ENCODE measurements around the gene AFF3.

The AFF3 gene

GRCh38 chr2:99803846-99804245 is 338.5 kb downstream of the AFF3 start:
- no peak overlapping the region for H3K9ac ChIP-seq (ENCODE audit: low read length in 5 of 5)
- no peak overlapping the region for H3K4me3 ChIP-seq (ENCODE audit: low read depth in 1 of 5, low read length in 5 of 5)
- no peaks in the 10 kb centered on the region for H3K4me1 ChIP-seq (ENCODE audit: control insufficient read depth in 5 of 5, insufficient read depth in 5 of 5, low read length in 5 of 5)
- peaks cover 0 to 2% (median 0%) of the 10 kb centered on the region in 5 donors for H3K9me3 ChIP-seq (ENCODE audit: control insufficient read depth in 5 of 5, low read length in 5 of 5)
- H3K36me3 ChIP-seq (ENCODE audit: control insufficient read depth in 5 of 5, insufficient read depth in 5 of 5, low read length in 5 of 5): no peaks in the 10 kb centered on the region
- no peaks in the 10 kb centered on the region for H3K27me3 ChIP-seq (ENCODE audit: control insufficient read depth in 5 of 5, insufficient read depth in 4 of 5, low read length in 5 of 5)
- no peak overlapping the region for H3K27ac ChIP-seq (ENCODE audit: low read depth, low read length)

DNA sequence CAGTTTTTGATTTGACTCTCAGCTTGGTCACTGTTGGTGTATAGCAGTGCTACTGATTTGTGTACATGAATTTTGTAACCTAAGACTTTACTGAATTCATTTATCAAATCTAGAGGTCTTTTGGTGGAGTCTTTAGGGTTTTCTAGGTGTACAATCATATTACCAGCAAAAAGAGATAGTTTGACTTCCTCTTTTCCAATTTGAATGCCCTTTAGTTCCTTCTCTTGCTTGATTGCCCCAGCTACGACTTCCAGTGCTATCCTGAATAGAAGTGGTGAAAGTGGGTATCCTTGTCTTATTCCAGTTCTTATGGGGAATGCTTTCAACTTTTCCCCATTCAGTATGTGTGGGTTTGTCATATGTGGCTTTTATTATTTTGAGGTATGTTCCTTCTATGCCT is 339.7 kb downstream of the AFF3 start:
- Histone ChIP-seq H3K4me3 (ENCODE audit: low read depth in 1 of 5, low read length in 5 of 5) (no peak overlapping the region), H3K4me1 (ENCODE audit: control insufficient read depth in 5 of 5, insufficient read depth in 5 of 5, low read length in 5 of 5) (no peaks in the 10 kb centered on the region), H3K36me3 (ENCODE audit: control insufficient read depth in 5 of 5, insufficient read depth in 5 of 5, low read length in 5 of 5) (no peaks in the 10 kb centered on the region), H3K27me3 (ENCODE audit: control insufficient read depth in 5 of 5, insufficient read depth in 4 of 5, low read length in 5 of 5) (no peaks in the 10 kb centered on the region), H3K9ac (ENCODE audit: low read length in 5 of 5) (no peak overlapping the region), H3K9me3 (ENCODE audit: control insufficient read depth in 5 of 5, low read length in 5 of 5) (peaks cover 0 to 2% (median 0%) of the 10 kb centered on the region in 5 donors), H3K27ac (ENCODE audit: low read depth, low read length) (no peak overlapping the region)

DNA sequence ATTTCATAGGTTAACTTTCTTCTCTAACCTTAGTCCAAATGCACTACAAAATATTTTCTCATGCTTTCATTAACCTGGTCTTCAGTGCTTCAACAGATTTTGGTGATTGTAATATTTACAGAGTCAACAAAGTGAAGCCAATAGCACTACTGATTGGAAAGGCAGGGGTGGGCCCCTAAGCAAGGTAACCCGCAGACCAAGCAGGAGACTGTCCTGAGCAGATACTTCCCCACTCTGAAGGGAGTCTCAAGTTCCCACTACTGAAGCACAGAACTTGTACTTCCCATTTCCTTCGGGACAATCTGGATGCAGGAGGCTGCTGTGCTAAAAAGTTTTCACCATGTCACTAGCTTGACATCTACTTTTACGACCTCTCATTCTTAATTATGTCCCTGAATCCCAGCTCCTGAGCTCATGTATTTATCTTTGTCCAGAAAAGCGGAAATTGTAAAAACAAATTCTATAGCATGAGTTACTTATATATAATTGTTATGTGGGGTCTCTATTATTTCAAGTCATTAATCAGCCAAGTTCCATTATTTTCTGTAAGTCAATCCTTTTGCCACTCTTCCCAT is 341.0 kb downstream of the AFF3 start:
- Histone ChIP-seq H3K9me3 (ENCODE audit: control insufficient read depth in 5 of 5, low read length in 5 of 5) (peaks cover 0 to 5% (median 0%) of the 10 kb centered on the region in 5 donors), H3K4me1 (ENCODE audit: control insufficient read depth in 5 of 5, insufficient read depth in 5 of 5, low read length in 5 of 5) (no peaks in the 10 kb centered on the region), H3K4me3 (ENCODE audit: low read depth in 1 of 5, low read length in 5 of 5) (no peak overlapping the region), H3K36me3 (ENCODE audit: control insufficient read depth in 5 of 5, insufficient read depth in 5 of 5, low read length in 5 of 5) (no peaks in the 10 kb centered on the region), H3K27me3 (ENCODE audit: control insufficient read depth in 5 of 5, insufficient read depth in 4 of 5, low read length in 5 of 5) (no peaks in the 10 kb centered on the region), H3K9ac (ENCODE audit: low read length in 5 of 5) (no peak overlapping the region), H3K27ac (ENCODE audit: low read depth, low read length) (no peak overlapping the region)

DNA sequence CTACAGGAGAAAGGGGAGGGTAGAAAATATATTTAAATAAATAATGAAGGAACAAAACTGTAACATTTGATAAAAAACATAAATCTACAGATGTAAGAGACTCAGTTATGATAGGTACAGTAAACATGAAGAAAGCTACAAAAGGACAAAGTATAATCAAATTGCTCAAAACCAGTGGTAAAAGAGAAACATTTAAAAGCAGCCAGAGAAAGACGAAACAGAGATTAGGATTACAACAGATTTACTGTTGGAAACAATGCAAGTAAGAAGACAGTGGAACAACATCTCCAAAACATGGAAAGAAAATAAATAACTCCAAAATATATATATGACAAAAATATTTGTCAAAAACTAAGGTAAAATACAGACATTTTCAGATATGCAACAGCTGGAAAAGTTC is 344.9 kb downstream of the AFF3 start:
- Histone ChIP-seq H3K9ac (ENCODE audit: low read length in 5 of 5) (no peak overlapping the region), H3K27me3 (ENCODE audit: control insufficient read depth in 5 of 5, insufficient read depth in 4 of 5, low read length in 5 of 5) (no peaks in the 10 kb centered on the region), H3K9me3 (ENCODE audit: control insufficient read depth in 5 of 5, low read length in 5 of 5) (peaks cover 0 to 3% (median 0%) of the 10 kb centered on the region in 5 donors), H3K27ac (ENCODE audit: low read depth, low read length) (no peak overlapping the region), H3K4me1 (ENCODE audit: control insufficient read depth in 5 of 5, insufficient read depth in 5 of 5, low read length in 5 of 5) (no peaks in the 10 kb centered on the region), H3K4me3 (ENCODE audit: low read depth in 1 of 5, low read length in 5 of 5) (no peak overlapping the region), H3K36me3 (ENCODE audit: control insufficient read depth in 5 of 5, insufficient read depth in 5 of 5, low read length in 5 of 5) (no peaks in the 10 kb centered on the region)

DNA sequence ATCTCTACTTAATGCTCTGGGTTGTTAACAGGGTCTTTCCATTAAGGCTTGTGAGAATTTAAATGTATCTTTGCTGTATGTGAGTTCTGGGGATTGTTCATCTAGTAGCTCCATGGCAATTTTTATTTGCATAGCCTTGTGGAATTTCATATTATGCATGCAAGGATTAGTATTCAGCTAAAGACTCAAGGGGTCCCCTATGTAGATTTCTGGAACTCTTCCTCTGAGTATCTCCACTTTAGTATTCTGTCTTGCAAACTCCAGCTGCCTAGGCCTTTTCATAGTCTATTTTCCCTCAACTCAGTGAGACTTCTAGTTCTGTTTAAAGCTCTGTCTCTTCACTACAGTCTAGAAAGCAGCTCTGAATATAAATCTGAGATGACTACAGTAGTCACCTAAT is 348.0 kb downstream of the AFF3 start:
- Histone ChIP-seq H3K36me3 (ENCODE audit: control insufficient read depth in 5 of 5, insufficient read depth in 5 of 5, low read length in 5 of 5) (no peaks in the 10 kb centered on the region), H3K4me1 (ENCODE audit: control insufficient read depth in 5 of 5, insufficient read depth in 5 of 5, low read length in 5 of 5) (peaks cover 0 to 8% (median 0%) of the 10 kb centered on the region in 5 donors), H3K9me3 (ENCODE audit: control insufficient read depth in 5 of 5, low read length in 5 of 5) (peaks cover 0 to 3% (median 0%) of the 10 kb centered on the region in 5 donors), H3K4me3 (ENCODE audit: low read depth in 1 of 5, low read length in 5 of 5) (no peak overlapping the region), H3K27ac (ENCODE audit: low read depth, low read length) (no peak overlapping the region), H3K27me3 (ENCODE audit: control insufficient read depth in 5 of 5, insufficient read depth in 4 of 5, low read length in 5 of 5) (no peaks in the 10 kb centered on the region), H3K9ac (ENCODE audit: low read length in 5 of 5) (no peak overlapping the region)

DNA sequence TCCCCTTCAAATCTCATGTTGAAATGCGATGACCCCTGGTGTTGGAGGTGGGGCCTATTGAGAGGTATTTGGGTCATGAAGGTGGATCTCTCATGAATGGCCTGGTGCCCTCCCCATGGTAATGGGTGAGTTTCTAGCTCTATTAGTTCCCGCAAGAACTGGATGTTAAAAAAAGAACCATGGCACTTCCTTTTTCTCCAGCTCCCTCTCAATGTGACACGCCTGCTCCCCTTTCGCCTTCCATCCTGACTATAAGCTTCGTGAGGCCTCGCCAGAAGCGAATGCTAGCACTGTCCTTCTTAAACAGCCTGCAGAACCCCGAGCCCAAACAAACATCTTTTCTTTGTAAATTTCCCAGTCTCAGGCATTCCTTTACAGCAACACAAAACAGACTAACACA is 349.4 kb downstream of the AFF3 start:
- Histone ChIP-seq H3K9ac (ENCODE audit: low read length in 5 of 5) (no peak overlapping the region), H3K27ac (ENCODE audit: low read depth, low read length) (no peak overlapping the region), H3K9me3 (ENCODE audit: control insufficient read depth in 5 of 5, low read length in 5 of 5) (peaks cover 0 to 3% (median 0%) of the 10 kb centered on the region in 5 donors), H3K36me3 (ENCODE audit: control insufficient read depth in 5 of 5, insufficient read depth in 5 of 5, low read length in 5 of 5) (no peaks in the 10 kb centered on the region), H3K4me1 (ENCODE audit: control insufficient read depth in 5 of 5, insufficient read depth in 5 of 5, low read length in 5 of 5) (peaks cover 0 to 8% (median 0%) of the 10 kb centered on the region in 5 donors), H3K4me3 (ENCODE audit: low read depth in 1 of 5, low read length in 5 of 5) (no peak overlapping the region), H3K27me3 (ENCODE audit: control insufficient read depth in 5 of 5, insufficient read depth in 4 of 5, low read length in 5 of 5) (no peaks in the 10 kb centered on the region)

DNA sequence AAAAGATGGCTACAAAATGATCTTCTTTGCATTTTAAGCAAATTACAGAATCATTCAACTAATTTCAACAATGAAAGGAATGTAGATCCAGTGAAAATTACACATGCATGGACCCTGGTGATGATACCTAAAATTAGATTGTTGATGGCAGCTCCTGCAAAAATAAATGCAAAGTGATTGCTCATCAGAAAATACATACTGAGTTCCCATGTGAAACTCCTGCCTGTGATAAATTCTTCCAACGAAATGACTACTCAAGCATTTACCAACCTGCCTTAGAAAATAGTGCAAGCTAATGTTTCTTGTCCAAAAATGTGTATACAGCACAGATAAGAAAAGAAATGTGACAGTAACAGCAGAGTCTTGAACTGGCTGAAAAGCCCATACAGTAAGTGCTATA is 352.5 kb downstream of the AFF3 start:
- H3K4me3 ChIP-seq (ENCODE audit: low read depth in 1 of 5, low read length in 5 of 5): no peak overlapping the region
- H3K27ac ChIP-seq (ENCODE audit: low read depth, low read length): no peak overlapping the region
- peaks cover 0 to 12% (median 7%) of the 10 kb centered on the region in 5 donors for H3K4me1 ChIP-seq (ENCODE audit: control insufficient read depth in 5 of 5, insufficient read depth in 5 of 5, low read length in 5 of 5)
- H3K36me3 ChIP-seq (ENCODE audit: control insufficient read depth in 5 of 5, insufficient read depth in 5 of 5, low read length in 5 of 5): no peaks in the 10 kb centered on the region
- no peaks in the 10 kb centered on the region for H3K27me3 ChIP-seq (ENCODE audit: control insufficient read depth in 5 of 5, insufficient read depth in 4 of 5, low read length in 5 of 5)
- no peaks in the 10 kb centered on the region for H3K9me3 ChIP-seq (ENCODE audit: control insufficient read depth in 5 of 5, low read length in 5 of 5)
- H3K9ac ChIP-seq (ENCODE audit: low read length in 5 of 5): no peak overlapping the region

DNA sequence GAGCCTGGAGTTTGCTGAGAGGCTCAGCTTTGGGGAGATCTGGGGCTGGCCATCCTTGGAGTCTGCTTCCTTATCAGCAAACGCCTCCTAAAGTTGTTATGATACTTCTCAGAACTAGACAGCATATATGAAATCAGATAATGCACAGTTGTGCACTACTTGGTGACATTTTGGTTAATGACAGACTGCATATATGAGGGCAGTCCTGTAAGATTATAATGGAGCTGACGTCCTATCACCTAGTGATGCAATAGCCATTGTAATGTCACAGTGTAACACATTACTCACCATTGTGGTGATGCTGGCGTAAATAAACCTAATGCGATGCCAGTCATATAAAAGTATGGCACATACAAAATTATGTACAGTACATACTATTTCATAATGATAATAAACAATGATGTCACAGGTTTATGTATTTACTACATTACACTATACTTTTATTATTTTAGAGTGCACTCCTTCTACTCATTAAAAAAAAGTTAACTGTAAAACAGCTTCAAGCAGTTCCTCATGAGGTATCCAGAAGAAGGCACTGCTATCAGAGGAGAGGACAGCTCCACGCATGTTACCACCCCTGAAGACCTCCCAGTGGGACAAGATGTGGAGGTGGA is 354.5 kb downstream of the AFF3 start:
- H3K27ac ChIP-seq (ENCODE audit: low read depth, low read length): no peak overlapping the region

GRCh38 chr2:99786636-99787390 is 355.6 kb downstream of the AFF3 start:
- Histone ChIP-seq H3K9me3 (ENCODE audit: control insufficient read depth in 5 of 5, low read length in 5 of 5) (no peaks in the 10 kb centered on the region), H3K36me3 (ENCODE audit: control insufficient read depth in 5 of 5, insufficient read depth in 5 of 5, low read length in 5 of 5) (no peaks in the 10 kb centered on the region), H3K27ac (ENCODE audit: low read depth, low read length) (no peak overlapping the region), H3K4me1 (ENCODE audit: control insufficient read depth in 5 of 5, insufficient read depth in 5 of 5, low read length in 5 of 5) (peaks cover 0 to 23% (median 16%) of the 10 kb centered on the region in 5 donors), H3K9ac (ENCODE audit: low read length in 5 of 5) (no peak overlapping the region), H3K27me3 (ENCODE audit: control insufficient read depth in 5 of 5, insufficient read depth in 4 of 5, low read length in 5 of 5) (no peaks in the 10 kb centered on the region), H3K4me3 (ENCODE audit: low read depth in 1 of 5, low read length in 5 of 5) (no peak overlapping the region)

More for the DNA sequence above, 354.5 kb downstream of the AFF3 start:
- no peaks in the 10 kb centered on the region for H3K27me3 ChIP-seq (ENCODE audit: control insufficient read depth in 5 of 5, insufficient read depth in 4 of 5, low read length in 5 of 5)
- H3K9me3 ChIP-seq (ENCODE audit: control insufficient read depth in 5 of 5, low read length in 5 of 5): no peaks in the 10 kb centered on the region
- peaks cover 0 to 23% (median 16%) of the 10 kb centered on the region in 5 donors for H3K4me1 ChIP-seq (ENCODE audit: control insufficient read depth in 5 of 5, insufficient read depth in 5 of 5, low read length in 5 of 5)
- no peak overlapping the region for H3K9ac ChIP-seq (ENCODE audit: low read length in 5 of 5)
- no peaks in the 10 kb centered on the region for H3K36me3 ChIP-seq (ENCODE audit: control insufficient read depth in 5 of 5, insufficient read depth in 5 of 5, low read length in 5 of 5)
- no peak overlapping the region for H3K4me3 ChIP-seq (ENCODE audit: low read depth in 1 of 5, low read length in 5 of 5)

DNA sequence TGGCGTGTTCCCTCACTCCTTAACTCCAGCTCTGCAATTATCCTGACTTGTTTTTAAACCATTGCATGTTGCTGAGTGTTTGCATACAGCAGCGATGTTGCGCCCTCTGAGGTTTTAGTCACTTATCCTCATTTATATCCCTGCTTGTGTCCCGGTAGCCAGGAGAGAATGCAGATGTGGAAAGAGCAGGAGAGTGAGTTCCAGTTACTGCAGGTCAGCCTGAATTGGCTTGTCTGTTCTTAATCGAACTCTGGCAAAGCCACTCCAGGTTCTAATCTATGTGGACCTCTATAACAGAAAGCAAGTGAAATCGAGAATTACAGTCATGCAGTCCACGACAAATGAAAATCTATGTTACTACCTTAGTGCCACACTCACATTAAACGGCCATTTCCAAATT is 357.4 kb downstream of the AFF3 start:
- Histone ChIP-seq H3K9ac (ENCODE audit: low read length in 5 of 5) (no peak overlapping the region), H3K27ac (ENCODE audit: low read depth, low read length) (no peak overlapping the region), H3K4me3 (ENCODE audit: low read depth in 1 of 5, low read length in 5 of 5) (no peak overlapping the region), H3K9me3 (ENCODE audit: control insufficient read depth in 5 of 5, low read length in 5 of 5) (no peaks in the 10 kb centered on the region), H3K4me1 (ENCODE audit: control insufficient read depth in 5 of 5, insufficient read depth in 5 of 5, low read length in 5 of 5) (peaks cover 0 to 20% (median 12%) of the 10 kb centered on the region in 5 donors), H3K36me3 (ENCODE audit: control insufficient read depth in 5 of 5, insufficient read depth in 5 of 5, low read length in 5 of 5) (no peaks in the 10 kb centered on the region), H3K27me3 (ENCODE audit: control insufficient read depth in 5 of 5, insufficient read depth in 4 of 5, low read length in 5 of 5) (no peaks in the 10 kb centered on the region)

Measured in subcutaneous abdominal adipose tissue (tissue), 5 donors.